HG03565 (cell line): ENCODE data around the gene MTIF2.
"Not testable (repeated sequence)": the region's sequence is repeated elsewhere in the genome, so short reads cannot be mapped to it uniquely, and the experiment has no call there.

Experiments used
- ATAC-seq: cut with Tn5 transposase; IDR thresholded peaks from one replicate; pipeline ENCODE4 v1.9.1; 2021; ENCODE audit warnings: mild to moderate bottlenecking, moderate library complexity; ENCODE audit not compliant: unreplicated experiment

MTIF2 gene, protein sequence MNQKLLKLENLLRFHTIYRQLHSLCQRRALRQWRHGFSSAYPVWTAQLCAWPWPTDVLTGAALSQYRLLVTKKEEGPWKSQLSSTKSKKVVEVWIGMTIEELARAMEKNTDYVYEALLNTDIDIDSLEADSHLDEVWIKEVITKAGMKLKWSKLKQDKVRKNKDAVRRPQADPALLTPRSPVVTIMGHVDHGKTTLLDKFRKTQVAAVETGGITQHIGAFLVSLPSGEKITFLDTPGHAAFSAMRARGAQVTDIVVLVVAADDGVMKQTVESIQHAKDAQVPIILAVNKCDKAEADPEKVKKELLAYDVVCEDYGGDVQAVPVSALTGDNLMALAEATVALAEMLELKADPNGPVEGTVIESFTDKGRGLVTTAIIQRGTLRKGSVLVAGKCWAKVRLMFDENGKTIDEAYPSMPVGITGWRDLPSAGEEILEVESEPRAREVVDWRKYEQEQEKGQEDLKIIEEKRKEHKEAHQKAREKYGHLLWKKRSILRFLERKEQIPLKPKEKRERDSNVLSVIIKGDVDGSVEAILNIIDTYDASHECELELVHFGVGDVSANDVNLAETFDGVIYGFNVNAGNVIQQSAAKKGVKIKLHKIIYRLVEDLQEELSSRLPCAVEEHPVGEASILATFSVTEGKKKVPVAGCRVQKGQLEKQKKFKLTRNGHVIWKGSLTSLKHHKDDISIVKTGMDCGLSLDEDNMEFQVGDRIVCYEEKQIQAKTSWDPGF

DNA sequence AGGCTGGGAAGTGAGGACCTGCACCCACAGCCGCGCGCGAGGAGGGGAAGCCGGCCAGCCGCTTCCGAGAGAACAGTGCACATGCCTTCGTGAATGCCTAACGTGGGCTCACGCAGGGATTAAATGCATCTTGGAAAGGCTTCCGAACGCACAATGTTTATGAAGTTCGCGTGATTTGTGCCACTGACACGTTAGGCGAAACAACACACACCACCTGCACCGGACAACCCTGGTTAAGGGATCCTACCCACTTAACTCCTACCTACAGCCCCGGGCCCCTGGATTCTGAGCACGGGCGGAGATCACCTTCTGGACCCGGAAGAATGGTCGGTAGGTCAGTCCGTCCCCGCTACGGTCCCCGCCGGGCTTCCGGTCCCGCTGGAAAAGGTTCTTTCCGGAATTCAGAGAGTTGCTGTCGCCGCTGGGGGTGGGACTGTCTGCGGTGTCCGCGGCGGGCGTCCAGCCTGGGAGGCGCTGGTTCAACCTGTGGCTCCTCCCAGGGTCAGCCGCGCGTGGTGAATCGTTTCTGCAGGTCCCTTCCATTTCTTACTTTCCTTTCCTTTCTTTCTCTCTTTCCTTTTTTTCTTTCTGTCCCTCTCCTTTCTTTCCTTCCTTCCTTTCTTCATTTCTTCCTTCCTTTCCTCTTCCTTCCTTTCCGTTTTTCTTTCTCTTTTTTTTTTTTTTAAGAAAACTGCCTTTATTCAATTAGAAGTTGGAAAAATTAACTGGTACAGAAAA lies at the start of gene MTIF2:
TSS of gene MTIF2 (minus strand) at position 325 of the 738 bp plus-strand sequence. CDS start 5,373 bp downstream, outside the sequence.
- peak; percentile 90 for ATAC-seq

DNA sequence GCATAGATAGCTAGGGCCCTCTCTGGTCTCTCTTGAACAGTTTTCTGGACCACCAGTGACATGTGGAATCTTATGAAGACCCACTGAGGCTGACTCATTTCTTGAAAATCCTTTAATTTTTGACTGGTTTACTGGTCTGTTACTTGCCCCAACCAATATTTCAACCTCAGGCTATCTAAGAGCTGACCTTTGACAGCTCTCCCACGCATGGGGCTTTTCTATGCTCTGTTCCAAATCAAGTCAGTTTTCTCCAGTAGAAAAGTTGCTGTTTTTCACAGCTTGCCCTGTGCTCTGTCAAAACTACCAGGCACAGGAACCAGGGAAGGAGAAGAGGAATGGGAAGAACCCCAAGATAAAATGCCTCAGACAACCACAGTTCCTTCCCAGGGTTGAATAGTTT lies 46.0 kb upstream of the MTIF2 start:
- no peak for ATAC-seq

DNA sequence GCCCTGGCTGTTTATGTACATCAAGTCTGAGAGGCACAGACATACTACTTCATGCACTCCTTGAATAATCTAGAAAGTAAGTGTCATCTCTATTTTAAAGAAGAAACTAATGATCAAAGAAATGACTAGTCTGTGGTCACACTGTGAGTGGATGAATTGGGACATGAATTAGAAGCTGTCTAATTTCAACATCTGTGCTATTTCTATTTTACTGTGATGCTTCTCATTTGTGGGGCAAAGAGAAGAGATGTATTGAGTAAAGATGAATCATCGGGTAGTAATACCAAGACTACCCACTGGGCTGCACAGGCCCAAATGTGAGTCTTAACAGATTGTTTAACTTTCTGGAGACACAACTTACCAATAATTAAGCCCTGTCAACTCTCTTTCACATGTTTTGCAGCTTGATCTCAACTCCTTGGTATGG lies 42.4 kb upstream of the MTIF2 start:
- ATAC-seq = peak; percentile 96

DNA sequence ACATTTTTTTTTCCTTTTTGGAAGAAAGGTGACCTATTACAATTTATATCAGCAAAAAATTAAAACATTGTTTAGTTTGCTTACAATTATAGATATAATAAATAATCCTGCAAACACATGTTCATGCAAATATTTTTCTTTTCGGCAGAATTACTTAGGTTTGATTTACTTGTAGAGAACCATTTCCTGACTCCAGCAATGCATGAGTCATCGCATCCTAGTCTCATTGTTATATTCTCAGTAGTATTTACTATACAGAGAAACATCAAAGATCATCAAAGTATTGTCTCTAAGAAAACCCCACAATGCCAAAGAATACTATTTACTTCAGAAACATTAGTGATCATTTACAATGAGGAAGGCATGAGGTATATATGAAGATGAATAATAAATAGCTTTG lies 40.4 kb upstream of the MTIF2 start:
- no peak for ATAC-seq

DNA sequence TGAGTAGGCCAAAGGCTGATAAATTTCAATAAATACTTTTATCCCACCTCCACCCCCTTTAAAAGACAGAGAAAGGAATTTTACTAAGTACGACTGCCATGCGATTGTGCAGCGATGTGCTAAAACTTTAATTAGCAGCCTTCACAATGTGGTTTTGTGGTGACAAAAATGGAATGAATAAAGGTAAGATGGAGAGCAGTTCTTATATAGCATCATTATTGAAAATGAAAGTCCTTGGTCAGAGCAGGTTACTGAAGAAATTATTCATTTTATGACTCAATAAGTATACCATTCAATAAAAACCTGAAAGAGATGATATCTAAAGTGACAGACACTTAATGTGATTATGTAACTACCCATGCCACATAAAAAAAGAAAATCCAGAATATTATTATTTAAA lies 33.2 kb upstream of the MTIF2 start:
- ATAC-seq = peak; percentile 87

DNA sequence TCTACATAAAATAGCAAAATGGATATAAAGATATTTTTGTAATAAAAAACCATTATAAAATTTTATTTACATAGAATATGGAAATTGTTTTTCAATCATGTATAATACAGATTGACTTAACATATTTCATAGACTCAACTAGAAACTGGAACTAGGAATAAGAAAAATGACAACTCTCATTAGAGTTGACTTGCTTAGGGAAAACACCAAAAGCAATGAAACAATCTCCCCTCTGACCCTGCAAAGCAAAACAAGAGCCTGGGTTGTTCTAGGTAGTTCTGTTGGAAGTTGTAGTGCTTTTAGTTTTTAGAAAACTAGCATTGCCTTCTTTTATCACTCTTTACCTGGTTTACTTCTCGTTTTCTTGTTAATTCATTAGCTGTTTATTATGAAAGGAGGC lies 32.2 kb upstream of the MTIF2 start:
- peak; percentile 35 for ATAC-seq

DNA sequence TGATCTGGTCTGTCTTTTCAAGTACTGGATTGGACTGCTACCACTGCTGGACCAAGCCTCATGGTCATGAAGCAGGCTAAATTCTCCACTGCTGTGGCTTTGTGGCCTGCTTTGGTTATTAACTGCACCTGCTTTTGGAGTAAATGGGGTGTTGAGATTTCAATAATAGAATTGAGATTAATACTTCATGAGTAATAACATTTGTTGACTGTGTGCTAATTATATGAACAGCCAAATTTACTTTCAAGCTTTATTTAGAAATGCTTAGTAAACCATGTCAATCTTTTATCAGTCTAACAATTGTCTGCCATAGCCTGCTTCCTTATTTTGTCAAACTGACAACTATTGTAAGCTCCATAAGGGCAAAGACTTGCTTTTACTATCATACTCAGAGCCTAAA lies 27.4 kb upstream of the MTIF2 start:
- no peak for ATAC-seq

DNA sequence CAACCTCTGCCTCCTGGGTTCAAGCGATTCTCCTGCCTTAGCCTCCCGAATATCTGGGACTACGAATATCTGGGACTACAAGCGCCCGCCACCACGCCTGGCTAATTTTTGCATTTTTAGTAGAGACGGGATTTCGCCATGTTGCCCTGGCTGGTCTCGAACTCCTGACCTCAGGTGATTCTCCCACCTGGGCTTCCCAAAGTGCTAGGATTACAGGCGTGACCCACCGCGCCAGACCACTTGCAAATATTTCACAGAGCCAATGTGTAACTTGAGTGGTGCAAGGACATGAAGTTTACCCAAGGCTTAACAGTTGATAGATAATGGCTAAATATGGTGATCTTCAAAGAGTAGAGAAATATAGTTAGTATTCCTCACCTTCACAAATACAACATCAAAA lies 14.1 kb upstream of the MTIF2 start:
- ATAC-seq = no peak

DNA sequence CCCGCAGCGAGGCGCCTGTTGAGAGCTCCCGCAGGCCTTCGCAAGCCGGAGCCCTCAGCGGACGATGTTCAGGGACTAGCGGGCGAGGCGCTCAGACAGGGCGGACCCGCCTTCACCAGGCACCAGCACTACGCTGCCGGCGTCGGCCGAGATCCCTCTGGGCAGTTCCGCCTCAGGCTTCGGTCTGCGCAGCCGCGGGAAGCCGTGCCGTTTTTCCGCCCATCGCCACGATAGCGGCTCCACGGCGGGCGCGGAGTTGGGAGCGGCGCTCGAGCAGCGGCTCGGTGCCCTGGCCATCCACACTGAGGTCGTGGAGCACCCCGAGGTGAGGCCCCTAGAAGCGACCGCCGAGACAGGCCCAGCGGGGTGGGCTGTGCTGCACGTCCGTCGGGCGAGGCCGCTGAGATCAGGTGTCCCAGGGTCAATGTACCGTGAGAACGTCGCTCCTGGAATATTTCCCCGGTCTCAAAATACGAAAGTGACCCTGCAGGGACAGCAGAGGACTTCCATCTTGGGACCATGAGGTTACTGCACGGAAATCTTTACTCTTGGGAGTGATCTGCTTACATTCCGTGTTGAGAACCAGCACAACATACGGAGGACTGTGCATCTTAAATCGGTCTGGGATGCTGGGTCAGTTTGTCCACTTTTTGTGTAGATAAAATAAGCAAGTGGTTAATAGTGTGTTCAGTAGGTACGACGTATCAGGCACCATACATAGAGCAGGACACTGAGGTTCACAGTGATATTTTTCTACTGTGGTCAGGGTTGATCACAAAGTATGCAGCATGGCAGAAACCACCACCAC lies 13.3 kb upstream of the MTIF2 start:
- ATAC-seq = peak; percentile 97

DNA sequence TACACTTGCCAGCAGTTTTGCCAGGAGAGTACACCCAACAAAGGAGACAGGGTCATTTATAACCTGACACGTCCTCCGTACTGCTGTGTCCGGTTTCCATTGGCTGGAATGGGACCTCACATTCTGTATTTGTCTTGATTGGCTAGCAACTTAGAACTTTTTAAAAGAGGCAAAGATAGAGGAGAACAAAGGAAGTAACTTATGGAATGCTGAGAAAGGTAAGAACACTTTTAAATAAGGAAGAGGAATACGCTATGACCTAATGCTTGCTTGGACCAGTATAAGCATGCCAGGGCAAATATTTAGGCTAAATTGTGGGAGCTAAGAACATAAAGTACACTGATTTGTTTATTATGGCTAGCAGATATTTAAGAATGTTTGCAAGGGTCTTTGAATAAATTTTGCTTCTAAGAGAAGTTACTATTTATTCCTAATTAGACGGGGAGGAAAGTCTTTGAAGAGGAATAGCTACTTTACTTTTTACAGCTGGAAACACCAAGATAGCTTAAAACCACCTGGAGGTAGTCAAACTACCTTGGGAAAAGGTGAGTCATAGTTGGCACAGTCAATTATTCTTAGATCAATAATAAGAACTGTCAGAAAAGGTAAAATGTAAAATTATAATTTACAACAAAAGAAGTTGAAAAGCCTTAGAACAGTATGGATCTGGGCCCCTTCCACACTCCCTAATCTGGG lies 12.0 kb upstream of the MTIF2 start:
- ATAC-seq = not testable (repeated sequence)

DNA sequence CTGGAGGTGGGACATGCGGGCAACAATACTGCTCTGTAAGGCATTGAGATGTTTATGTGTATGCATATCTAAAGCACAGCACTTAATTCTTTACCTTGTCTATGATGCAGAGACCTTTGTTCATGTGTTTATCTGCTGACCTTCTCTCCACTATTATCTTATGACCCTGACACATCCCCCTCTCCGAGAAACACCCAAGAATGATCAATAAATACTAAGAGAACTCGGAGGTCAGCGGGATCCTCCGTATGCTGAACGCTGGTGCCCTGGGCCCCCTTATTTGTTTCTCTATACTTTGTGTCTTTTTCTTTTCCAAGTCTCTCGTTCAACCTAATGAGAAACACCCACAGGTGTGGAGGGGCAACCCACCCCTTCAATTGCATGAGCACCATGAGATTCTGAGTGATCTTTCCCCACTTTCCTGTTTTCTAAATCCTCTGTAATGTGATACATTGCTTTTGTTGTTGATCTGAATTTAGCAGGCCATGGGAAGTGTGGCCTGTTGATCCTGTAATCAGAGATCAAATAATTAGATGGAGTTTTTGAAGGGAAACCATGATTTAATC lies 10.9 kb upstream of the MTIF2 start:
- ATAC-seq = not testable (repeated sequence)

DNA sequence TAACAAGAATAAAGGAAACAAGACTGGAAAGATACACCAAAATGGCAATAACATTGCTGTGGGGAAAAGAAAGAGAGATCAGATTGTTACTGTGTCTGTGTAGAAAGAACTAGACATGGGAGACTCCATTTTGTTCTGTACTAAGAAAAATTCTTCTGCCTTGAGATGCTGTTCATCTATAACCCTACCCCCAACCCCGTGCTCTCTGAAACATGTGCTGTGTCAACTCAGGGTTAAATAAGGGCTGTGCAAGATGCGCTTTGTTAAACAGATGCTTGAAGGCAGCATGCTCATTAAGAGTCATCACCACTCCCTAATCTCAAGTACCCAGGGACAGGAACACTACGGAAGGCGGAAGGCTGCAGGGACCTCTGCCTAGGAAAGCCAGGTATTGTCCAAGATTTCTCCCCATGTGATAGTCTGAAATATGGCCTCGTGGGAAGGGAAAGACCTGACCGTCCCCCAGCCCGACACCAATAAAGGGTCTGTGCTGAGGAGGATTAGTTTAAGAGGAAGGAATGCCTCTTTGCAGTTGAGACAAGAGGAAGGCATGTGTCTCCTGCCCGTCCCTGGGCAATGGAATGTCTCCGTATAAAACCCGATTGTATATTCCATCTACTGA lies 10.3 kb upstream of the MTIF2 start:
- ATAC-seq = not testable (repeated sequence)

DNA sequence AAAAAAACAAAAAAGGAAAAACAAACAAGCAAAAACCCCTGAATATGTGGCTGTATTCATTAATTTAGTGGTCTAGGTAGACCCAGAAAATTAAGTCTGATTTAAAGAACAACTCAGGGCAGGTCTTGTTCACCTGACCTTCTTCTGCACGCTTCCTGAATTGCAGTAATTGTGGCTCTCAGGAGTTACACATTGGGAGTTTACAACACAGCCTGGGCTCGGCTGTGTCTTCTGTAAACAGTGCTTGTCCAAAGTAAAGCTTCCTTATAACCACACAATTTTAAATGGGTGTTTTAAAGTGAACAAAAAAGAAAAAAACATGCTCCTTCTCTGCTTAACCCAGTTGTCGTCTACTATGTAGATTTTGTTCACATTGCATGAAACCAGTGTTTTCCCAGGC lies 8.3 kb upstream of the MTIF2 start:
- no peak for ATAC-seq

DNA sequence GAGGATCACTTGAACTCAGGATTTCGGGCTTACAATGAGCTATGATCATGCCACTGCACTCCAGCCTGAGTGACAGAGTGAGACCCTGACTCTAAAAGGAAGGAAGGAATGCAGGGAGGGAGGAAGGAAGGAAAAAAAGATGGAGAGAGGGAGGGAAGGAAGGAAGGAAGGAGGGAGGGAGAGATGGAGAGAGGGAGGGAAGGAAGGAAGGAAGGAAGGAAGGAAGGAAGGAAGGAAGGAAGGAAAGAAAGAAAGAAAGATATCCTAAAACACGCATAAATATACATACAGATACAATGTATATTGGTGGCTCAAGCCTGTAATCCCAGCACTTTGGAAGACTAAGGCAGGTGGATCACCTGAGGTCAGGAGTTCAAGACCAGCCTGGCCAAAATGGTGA lies 5.3 kb upstream of the MTIF2 start:
- not testable (repeated sequence) for ATAC-seq

DNA sequence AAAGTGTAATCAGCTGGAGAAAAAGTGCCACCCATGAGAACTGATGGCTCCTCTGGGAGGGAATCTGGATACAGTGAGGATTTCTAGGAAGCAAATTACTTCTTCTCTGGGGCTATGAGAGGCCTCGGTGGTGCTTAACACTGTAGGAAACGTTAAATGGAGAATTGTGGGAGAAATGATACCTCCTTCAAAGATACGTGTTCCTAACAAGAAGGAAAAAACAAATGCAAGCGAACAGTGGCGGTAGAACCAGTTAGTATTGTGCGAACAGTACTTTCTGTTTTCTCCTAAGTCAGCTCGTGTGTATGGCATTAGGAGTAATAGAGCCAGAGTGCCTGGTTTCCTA lies 587 bp upstream of the MTIF2 start:
- ATAC-seq = no peak

DNA sequence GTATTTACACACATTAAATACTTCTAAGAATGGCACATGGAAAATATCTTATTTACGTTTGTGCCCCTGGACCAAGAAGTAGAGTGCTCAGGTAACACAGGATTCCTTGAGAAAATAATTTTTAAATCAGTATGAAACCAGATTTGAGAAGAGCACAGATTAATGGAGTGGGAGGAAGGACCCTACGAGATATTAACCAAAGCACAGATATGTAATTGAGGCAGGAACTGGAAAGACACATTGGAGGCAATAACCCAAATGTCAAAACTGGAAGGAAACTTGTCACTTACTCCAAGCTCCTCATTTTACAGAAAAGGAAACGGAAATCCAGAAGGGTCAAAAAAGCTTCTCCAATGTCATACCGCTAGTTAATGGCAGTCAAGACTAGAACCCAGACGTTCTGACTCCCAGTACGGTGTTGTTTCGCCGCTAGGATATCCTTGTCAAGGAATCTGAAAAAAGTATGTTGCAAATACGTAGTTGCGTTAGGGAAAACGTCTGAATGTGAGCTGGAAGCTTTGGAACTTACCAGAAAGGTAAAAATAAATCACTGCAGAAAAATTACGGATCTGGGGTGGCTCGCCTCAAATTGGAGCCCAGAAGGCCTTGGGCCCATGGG lies 634 bp downstream of the MTIF2 start:
- no peak for ATAC-seq

DNA sequence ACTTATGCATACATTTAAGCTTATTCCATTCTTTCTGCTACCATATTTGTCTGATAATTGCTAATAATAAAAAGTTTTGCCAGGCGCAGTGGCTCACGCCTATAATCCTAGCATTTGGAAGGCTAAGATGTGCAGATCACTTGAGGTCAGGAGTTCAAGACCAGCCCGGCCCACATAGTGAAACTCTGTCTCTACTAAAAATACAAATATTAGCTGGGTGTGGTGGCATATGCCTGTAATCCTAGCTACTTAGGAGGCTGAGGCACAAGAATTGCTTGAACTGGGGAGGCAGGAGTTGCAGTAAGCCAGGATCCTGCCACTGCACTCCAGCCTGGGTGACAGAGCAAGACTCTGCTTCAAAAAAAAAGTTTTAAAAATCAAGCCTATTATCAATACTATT lies 9.4 kb downstream of the MTIF2 start:
- ATAC-seq = not testable (repeated sequence)

DNA sequence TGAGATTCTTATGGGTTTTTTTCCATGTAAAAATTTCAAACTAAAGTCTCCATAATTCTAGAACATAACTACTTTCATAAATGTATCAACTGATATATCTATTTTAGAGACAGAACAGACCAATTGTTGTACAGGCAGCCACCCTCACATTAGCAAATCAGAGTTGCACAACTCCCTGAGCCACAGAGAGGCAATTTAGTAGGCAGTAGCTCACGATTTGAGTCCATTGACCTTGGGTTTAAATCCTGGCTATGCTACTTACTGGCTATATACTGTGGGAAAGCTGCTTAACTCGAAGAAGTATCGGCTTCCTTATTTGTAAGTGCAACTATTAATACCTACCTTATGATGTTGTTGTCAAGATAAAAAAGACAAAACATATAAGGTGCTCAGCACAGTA lies 16.2 kb downstream of the MTIF2 start:
- ATAC-seq = no peak

DNA sequence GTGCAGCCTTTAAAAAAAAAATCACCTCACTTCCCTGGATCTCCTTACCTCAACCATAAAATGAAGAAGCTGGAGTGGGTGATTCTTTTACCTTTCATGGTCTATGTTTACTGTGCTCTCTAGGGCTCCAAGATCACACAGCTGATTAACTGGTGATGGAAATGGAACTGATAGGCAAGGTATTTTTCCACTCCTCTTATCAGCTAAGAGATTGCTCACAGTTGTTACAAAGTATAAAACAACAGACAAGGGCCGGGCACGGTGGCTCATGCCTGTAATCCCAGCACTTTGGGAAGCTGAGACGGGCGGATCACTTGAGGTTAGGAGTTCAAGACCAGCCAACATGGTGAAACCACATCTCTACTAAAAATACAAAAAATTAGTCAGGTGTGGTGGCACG lies 22.0 kb downstream of the MTIF2 start:
- no peak for ATAC-seq
